H1 (cell line): ENCODE measurements around the gene ARHGEF39. TPM values are rescaled to one million over a fixed set of nuclear protein-coding genes. Genes with fewer than 3 reads are reported as not detected.

Experiments
- CTCF ChIA-PET: fragments of 300-600 bp; sonication (Branson Sonifier 250); formaldehyde crosslinking; loops from one replicate; lab custom pipeline; 2021; ENCODE audit not compliant: partially characterized antibody; lab: Charles Lee
- POLR2A ChIA-PET: fragments of 300-600 bp; sonication (Branson Sonifier 250); formaldehyde crosslinking; loops from one replicate; lab custom pipeline; 2021; ENCODE audit warnings: inconsistent platforms; ENCODE audit not compliant: partially characterized antibody; lab: Charles Lee
- DNase-seq, 2 experiments: peaks; one replicate each; pipeline versions ENCODE4 v3.0.0 to v3.0.0-alpha.2; 2010 to 2022; ENCODE audit warnings: low spot score in 2 of 2, low read depth in 1 of 2, mixed read lengths in 1 of 2
- FAIRE-seq: peaks from 2 replicates; lab custom pipeline; 2011; peaks lifted over from hg19 to GRCh38; lab: Jason Lieb, UNC
- H2AFZ ChIP-seq: 2 replicates; pipeline ENCODE4 v1.8.1; 2012; ENCODE audit warnings: low read length, inconsistent platforms
- H2AK5ac ChIP-seq: 2 replicates; pipeline ENCODE4 v1.6.1; 2013; ENCODE audit warnings: low read depth, low read length
- H2BK120ac ChIP-seq: replicated peaks from 2 replicates; pipeline ENCODE3; 2013; ENCODE audit warnings: low read depth, low read length, inconsistent platforms
- H2BK12ac ChIP-seq: 2 replicates; pipeline ENCODE4 v1.6.1; 2013; ENCODE audit warnings: low read depth, low read length
- H2BK15ac ChIP-seq: 2 replicates; pipeline ENCODE4 v1.6.1; 2013; ENCODE audit warnings: low read length
- H2BK20ac ChIP-seq: 2 replicates; pipeline ENCODE4 v1.6.1; 2013; ENCODE audit warnings: low read length
- H2BK5ac ChIP-seq: 2 replicates; pipeline ENCODE4 v1.6.1; 2013; ENCODE audit warnings: low read depth, low read length
- H3K14ac ChIP-seq: 2 replicates; pipeline ENCODE4 v1.6.1; 2013; ENCODE audit warnings: inconsistent platforms; ENCODE audit not compliant: insufficient read length
- H3K18ac ChIP-seq: 2 replicates; pipeline ENCODE4 v1.6.1; 2013; ENCODE audit warnings: low read length; ENCODE audit errors: extremely low read depth
- H3K23ac ChIP-seq: 2 replicates; pipeline ENCODE4 v1.6.1; 2013; ENCODE audit warnings: inconsistent platforms; ENCODE audit not compliant: insufficient read length
- H3K23me2 ChIP-seq: 2 replicates; pipeline ENCODE4 v1.6.1; 2013; ENCODE audit warnings: low read depth, low read length
- H3K27ac ChIP-seq: 2 replicates; pipeline ENCODE4 v1.6.1; 2011; ENCODE audit warnings: low read depth, low read length, inconsistent platforms
- H3K27me3 ChIP-seq, 4 experiments: replicated peaks in 1 of 4; 1 replicate in 1 of 4; 2 replicates in 3 of 4; pipeline versions ENCODE4 v1.6.1 to v1.8.1; 2011 to 2013; ENCODE audit warnings: low read length in 3 of 4, mild to moderate bottlenecking in 3 of 4, inconsistent platforms in 2 of 4, mixed read lengths in 2 of 4, moderate library complexity in 1 of 4; ENCODE audit not compliant: control insufficient read depth in 3 of 4, insufficient read depth in 3 of 4; ENCODE audit errors: extremely low read depth in 1 of 4
- H3K36me3 ChIP-seq, 4 experiments: 2 replicates each; pipeline versions ENCODE4 v1.6.1 to v1.8.1; 2011 to 2013; ENCODE audit warnings: mild to moderate bottlenecking in 4 of 4, low read length in 3 of 4, moderate library complexity in 2 of 4, control low read depth in 1 of 4, inconsistent platforms in 1 of 4; ENCODE audit not compliant: insufficient read depth in 4 of 4, control insufficient read depth in 2 of 4
- H3K4ac ChIP-seq: replicated peaks from 2 replicates; pipeline ENCODE3; 2013; ENCODE audit warnings: low read length, low read depth, mixed read lengths, inconsistent platforms; ENCODE audit not compliant: insufficient read length
- H3K4me1 ChIP-seq, 4 experiments: replicated peaks in 1 of 4; 1 replicate in 1 of 4; 2 replicates in 3 of 4; pipeline versions ENCODE4 v1.6.1 to v1.8.1; 2011 to 2013; ENCODE audit warnings: low read length in 3 of 4, inconsistent platforms in 2 of 4, mixed read lengths in 1 of 4; ENCODE audit not compliant: insufficient read depth in 4 of 4, control insufficient read depth in 3 of 4
- H3K4me2 ChIP-seq, 2 experiments: 2 replicates each; pipeline versions ENCODE4 v1.6.1 to v1.8.1; 2011 to 2013; ENCODE audit warnings: low read depth in 2 of 2, low read length in 2 of 2, control low read depth in 1 of 2, inconsistent platforms in 1 of 2, mild to moderate bottlenecking in 1 of 2; ENCODE audit not compliant: insufficient read depth in 1 of 2
- H3K4me3 ChIP-seq, 4 experiments: fragments of 200-600, 300-600 bp in 1 of 4; sonication (generic), shearing (Covaris generic), sonication (Bioruptor Twin) in 1 of 4; 2 replicates each; pipeline versions ENCODE4 v1.5.1 to v1.8.1; 2011 to 2016; ENCODE audit warnings: low read length in 4 of 4, low read depth in 3 of 4, control low read depth in 2 of 4, inconsistent platforms in 2 of 4, mild to moderate bottlenecking in 2 of 4, mixed read lengths in 1 of 4, moderate library complexity in 1 of 4; ENCODE audit not compliant: insufficient read depth in 2 of 4; ENCODE audit errors: extremely low read depth in 1 of 4
- H3K56ac ChIP-seq: replicated peaks from 2 replicates; pipeline ENCODE3; 2013; ENCODE audit warnings: low read depth, mild to moderate bottlenecking, mixed read lengths, low read length, inconsistent platforms; ENCODE audit not compliant: insufficient read length
- H3K79me1 ChIP-seq: 2 replicates; pipeline ENCODE4 v1.6.1; 2013; ENCODE audit warnings: low read depth, low read length, control low read depth
- H3K79me2 ChIP-seq, 2 experiments: 2 replicates each; pipeline versions ENCODE4 v1.6.1 to v1.8.1; 2012 to 2013; ENCODE audit warnings: low read length in 2 of 2, mild to moderate bottlenecking in 2 of 2, inconsistent platforms in 1 of 2; ENCODE audit not compliant: insufficient read depth in 2 of 2, control insufficient read depth in 1 of 2
- H3K9ac ChIP-seq, 4 experiments: replicated peaks in 1 of 4; 1 replicate in 1 of 4; 2 replicates in 3 of 4; pipeline versions ENCODE4 v1.6.1 to v1.8.1; 2011 to 2013; ENCODE audit warnings: low read depth in 3 of 4, low read length in 3 of 4, control low read depth in 2 of 4, mild to moderate bottlenecking in 2 of 4, moderate library complexity in 2 of 4, inconsistent platforms in 1 of 4; ENCODE audit errors: extremely low read depth in 1 of 4
- H3K9me3 ChIP-seq, 2 experiments: 2 replicates each; pipeline versions ENCODE4 v1.6.1 to v1.8.1; 2012 to 2013; ENCODE audit warnings: mild to moderate bottlenecking in 2 of 2, moderate library complexity in 2 of 2, control low read depth in 1 of 2, inconsistent platforms in 1 of 2, low read depth in 1 of 2, low read length in 1 of 2, mixed read lengths in 1 of 2; ENCODE audit not compliant: insufficient read depth in 2 of 2
- H4K20me1 ChIP-seq, 2 experiments: replicated peaks in 1 of 2; 2 replicates each; pipeline versions ENCODE3 to v1.8.1; 2011 to 2013; ENCODE audit warnings: inconsistent platforms in 2 of 2, low read length in 2 of 2, mild to moderate bottlenecking in 1 of 2; ENCODE audit not compliant: insufficient read depth in 2 of 2, control insufficient read depth in 1 of 2
- H4K5ac ChIP-seq: 2 replicates; pipeline ENCODE4 v1.6.1; 2013; ENCODE audit warnings: low read length, low read depth, mixed read lengths, inconsistent platforms; ENCODE audit not compliant: insufficient read length
- H4K8ac ChIP-seq: 2 replicates; pipeline ENCODE4 v1.8.0; 2013; ENCODE audit warnings: mild to moderate bottlenecking, moderate library complexity, low read length, inconsistent platforms; ENCODE audit not compliant: insufficient read depth; ENCODE audit errors: extremely low read depth
- H4K91ac ChIP-seq: replicated peaks from 2 replicates; pipeline ENCODE3; 2013; ENCODE audit warnings: low read length, mixed read lengths, inconsistent platforms; ENCODE audit not compliant: insufficient read length
- CREB1 ChIP-seq: IDR thresholded peaks from 2 replicates; pipeline ENCODE4 v1.6.1; 2012; ENCODE audit warnings: inconsistent platforms
- POLR2AphosphoS5 ChIP-seq: IDR thresholded peaks from 2 replicates; pipeline ENCODE4 v1.6.1; 2011; ENCODE audit warnings: low read depth, low read length
- WGBS, 2 experiments: shearing (Covaris generic) in 1 of 2; methylation state at CpG; one replicate each; pipeline versions ENCODE4 v1.1.6 to v1.1.7; 2013 to 2015; ENCODE audit warnings: low lambda C conversion rate in 2 of 2, mixed read lengths in 2 of 2, inconsistent platforms in 1 of 2, low coverage in 1 of 2, missing lambda C conversion rate in 1 of 2; ENCODE audit not compliant: insufficient replicate concordance in 2 of 2, insufficient coverage in 1 of 2, insufficient read length in 1 of 2; ENCODE audit errors: extremely low coverage in 1 of 2, missing lambda C conversion rate in 1 of 2; 5-methylcytosine and 5-hydroxymethylcytosine counted together
- polyA plus RNA-seq, 7 experiments: library from polyadenylated mRNA; depleted of rRNA in 3 of 7; stranded (reverse) in 5 of 7; unstranded in 2 of 7; fragments of >200 nt in 5 of 7; fragments of 200-250 nt in 2 of 7; gene quantifications; 1 replicate in 5 of 7; 2 replicates in 1 of 7; 4 replicates in 1 of 7; pipeline versions ENCODE4 v1.2.1 to v1.2.3, GENCODE V29; 2011 to 2013; ENCODE audit warnings: missing spikeins in 2 of 7, mixed read lengths in 2 of 7
- total RNA-seq: library from RNA; stranded (reverse); fragmentation: NEBNext Ultra II Directional; extraction: Animal tissue kit (Norgen Biotek cat#: 25700); gene quantifications from 2 replicates; pipeline ENCODE4 v1.2.1, GENCODE V29; 2021

The ARHGEF39 gene
- total and polyA plus RNA-seq, 2 of the 8 experiments (the other 6 are each of a cell fraction or from before 2014, with no cell fraction given), result 18.6 to 18.7 TPM

DNA sequence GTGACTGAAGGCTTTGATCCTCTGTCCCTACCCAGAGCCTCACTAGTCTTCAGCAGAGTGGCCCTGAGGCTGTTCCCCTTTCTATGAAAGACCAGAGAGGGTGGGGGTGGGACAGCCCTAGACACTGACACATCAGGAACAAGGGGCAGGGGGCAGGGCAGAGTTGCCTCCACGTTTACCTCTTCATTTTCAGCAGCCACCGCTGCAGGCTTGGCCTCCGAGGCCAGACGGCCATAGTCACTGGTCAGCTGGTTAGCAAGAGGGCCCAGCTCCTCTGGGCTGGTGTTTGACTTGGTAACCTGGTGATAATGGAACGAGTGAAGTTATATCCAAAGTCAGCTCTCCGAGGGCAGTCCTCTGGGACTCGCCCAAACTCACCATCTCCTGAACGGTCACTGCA lies 40.4 kb upstream of the ARHGEF39 start:
- Histone ChIP-seq H3K4me2 (no peak overlapping the region), H2BK20ac (no peak overlapping the region), H4K5ac (no peak overlapping the region), H3K79me2 (no peaks in the 10 kb centered on the region), H4K8ac (no peak overlapping the region), H3K14ac (no peak overlapping the region), H4K91ac (no peak overlapping the region), H3K4me1 (no peaks in the 10 kb centered on the region), H2BK5ac (no peak overlapping the region), H3K27ac (no peak overlapping the region), H3K9me3 (no peaks in the 10 kb centered on the region), H2BK12ac (no peak overlapping the region), H3K4me3 (no peak overlapping the region), H2BK120ac (no peak overlapping the region), H2AK5ac (no peak overlapping the region), H3K36me3 (peaks cover 42 to 85% (median 72%) of the 10 kb centered on the region in 4 experiments), H3K79me1 (no peaks in the 10 kb centered on the region), H3K18ac (no peak overlapping the region), H3K23ac (no peak overlapping the region), H3K4ac (no peak overlapping the region), H3K23me2 (no peaks in the 10 kb centered on the region), H2AFZ (no peak overlapping the region), H4K20me1 (peaks cover 0 to 6% of the 10 kb centered on the region in 2 experiments), H3K56ac (no peak overlapping the region), H3K9ac (no peak overlapping the region), H3K27me3 (no peaks in the 10 kb centered on the region), H2BK15ac (no peak overlapping the region)
- ChIA-PET CTCF (interaction anchor here (0.6 to 13.1 kb wide), 10 partner anchors 10 to 94 kb away, joined by 3 to 199 read pairs (median 4); partner anchors contain the start of genes ARHGEF39 and TPM2), POLR2A (interaction anchor here (0.8 to 4.8 kb wide), 7 partner anchors 10 to 41 kb away, joined by 3 to 19 read pairs (median 4); partner anchors contain the start of genes CREB3, TLN1 and TPM2)
- FAIRE-seq (no peak), DNase-seq (no peak)
- WGBS, 2 experiments, result 84% methylated on average over 8 of the region's 8 CpGs; no CpG with 5 or more reads in 1 of the 2 experiments
- no peak for TF ChIP-seq CREB1
- TF ChIP-seq POLR2AphosphoS5, result no peak
